ENCODE measurements around the gene B3GAT2. TPM values are rescaled to one million over a fixed set of nuclear protein-coding genes. Genes with fewer than 3 reads are reported as not detected.

Gene B3GAT2
- total and polyA plus RNA-seq, 12 donors, result 0.05 to 0.10 TPM; not detected in 10

DNA sequence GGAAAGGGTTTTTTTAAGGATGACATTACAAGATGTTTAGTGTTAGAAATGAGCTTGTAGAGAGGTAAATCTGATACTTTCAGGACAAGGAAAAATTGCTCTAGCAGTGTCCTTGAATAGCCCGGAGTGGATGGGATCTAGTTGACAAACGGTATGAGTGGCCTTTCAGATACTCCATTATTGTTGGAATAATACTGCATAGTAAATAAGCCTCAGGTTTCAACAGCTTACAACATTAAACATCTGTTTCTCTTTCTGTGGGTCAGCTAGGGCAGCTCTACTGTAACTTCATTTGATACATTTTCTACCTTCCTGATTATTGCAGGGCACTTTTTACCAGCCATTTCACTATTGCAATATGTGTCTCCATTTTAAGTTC lies 118.0 kb downstream of the B3GAT2 start:
- Histone ChIP-seq H3K27me3 (no peaks in the 10 kb centered on the region), H3K4me3 (no peak overlapping the region), H3K4me1 (peaks cover 0 to 11% (median 0%) of the 10 kb centered on the region in 9 donors), H3K36me3 (peaks cover 0 to 10% (median 0%) of the 10 kb centered on the region in 9 donors), H3K9me3 (no peaks in the 10 kb centered on the region), H3K27ac (no peak overlapping the region)
- WGBS, 2 donors, result 49 to 62% methylated on average over 2 of the region's 2 CpGs
- TF ChIP-seq, protein P1, sequence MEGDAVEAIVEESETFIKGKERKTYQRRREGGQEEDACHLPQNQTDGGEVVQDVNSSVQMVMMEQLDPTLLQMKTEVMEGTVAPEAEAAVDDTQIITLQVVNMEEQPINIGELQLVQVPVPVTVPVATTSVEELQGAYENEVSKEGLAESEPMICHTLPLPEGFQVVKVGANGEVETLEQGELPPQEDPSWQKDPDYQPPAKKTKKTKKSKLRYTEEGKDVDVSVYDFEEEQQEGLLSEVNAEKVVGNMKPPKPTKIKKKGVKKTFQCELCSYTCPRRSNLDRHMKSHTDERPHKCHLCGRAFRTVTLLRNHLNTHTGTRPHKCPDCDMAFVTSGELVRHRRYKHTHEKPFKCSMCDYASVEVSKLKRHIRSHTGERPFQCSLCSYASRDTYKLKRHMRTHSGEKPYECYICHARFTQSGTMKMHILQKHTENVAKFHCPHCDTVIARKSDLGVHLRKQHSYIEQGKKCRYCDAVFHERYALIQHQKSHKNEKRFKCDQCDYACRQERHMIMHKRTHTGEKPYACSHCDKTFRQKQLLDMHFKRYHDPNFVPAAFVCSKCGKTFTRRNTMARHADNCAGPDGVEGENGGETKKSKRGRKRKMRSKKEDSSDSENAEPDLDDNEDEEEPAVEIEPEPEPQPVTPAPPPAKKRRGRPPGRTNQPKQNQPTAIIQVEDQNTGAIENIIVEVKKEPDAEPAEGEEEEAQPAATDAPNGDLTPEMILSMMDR (IDR thresholded peaks at IDR 0.05), result no peak
- DNase-seq (no peak), ATAC-seq (no peak)
- intact Hi-C loops (cut with DNase I), result no loop called here

DNA sequence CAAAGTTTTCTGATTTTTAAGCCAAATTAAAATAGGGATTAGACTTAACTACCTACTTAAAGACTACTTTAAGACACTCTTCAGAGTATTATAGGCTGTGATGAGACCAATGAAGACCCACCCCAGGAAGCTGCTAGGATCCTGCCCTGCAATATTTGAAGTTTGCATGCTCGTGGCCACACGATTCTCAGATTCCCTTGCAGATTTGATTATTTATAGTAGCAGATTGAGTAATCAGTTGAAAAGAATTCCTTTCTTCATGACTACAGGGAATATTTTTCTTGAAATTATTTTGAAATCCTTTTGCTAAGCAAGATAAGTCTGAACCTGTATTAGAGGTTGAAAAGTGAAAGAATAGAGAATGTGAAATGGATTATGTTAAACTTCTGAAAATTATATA lies 122.3 kb downstream of the B3GAT2 start:
- Histone ChIP-seq H3K4me1 (peaks cover 0 to 11% (median 0%) of the 10 kb centered on the region in 9 donors), H3K9me3 (peaks cover 0 to 11% (median 0%) of the 10 kb centered on the region in 11 donors), H3K4me3 (no peak overlapping the region), H3K36me3 (peaks cover 0 to 10% (median 0%) of the 10 kb centered on the region in 9 donors), H3K27me3 (no peaks in the 10 kb centered on the region), H3K27ac (no peak overlapping the region)
- TF ChIP-seq, protein P1 (IDR thresholded peaks at IDR 0.05), result no peak
- 47 to 50% methylated on average over 2 of the region's 2 CpGs for WGBS, 2 donors
- DNase-seq, result no peak
- ATAC-seq, result no peak
- intact Hi-C loops (cut with DNase I), result no loop called here

DNA sequence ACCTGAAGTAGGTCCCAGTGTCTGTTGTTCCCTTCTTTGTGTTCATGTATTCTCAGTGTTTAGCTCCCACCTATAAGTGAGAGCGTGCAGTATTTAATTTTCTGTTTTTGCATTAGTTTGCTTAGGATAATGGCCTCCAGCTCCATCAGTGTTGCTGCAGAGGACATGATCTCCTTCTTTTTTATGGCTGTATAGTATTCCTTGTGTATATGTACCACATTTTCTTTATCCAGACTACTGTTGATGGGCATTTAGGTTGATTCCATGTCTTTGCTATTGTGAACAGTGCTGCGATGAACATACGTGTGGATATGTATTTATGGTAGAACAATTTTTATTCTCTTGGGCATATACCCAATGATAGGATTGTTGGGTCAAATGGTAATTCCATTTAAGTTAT lies 125.4 kb downstream of the B3GAT2 start:
- Histone ChIP-seq H3K9me3 (peaks cover 0 to 11% (median 0%) of the 10 kb centered on the region in 11 donors), H3K27me3 (no peaks in the 10 kb centered on the region), H3K36me3 (no peaks in the 10 kb centered on the region), H3K4me3 (no peak overlapping the region), H3K27ac (no peak overlapping the region), H3K4me1 (peaks cover 0 to 11% (median 0%) of the 10 kb centered on the region in 9 donors)
- TF ChIP-seq, protein P1 (IDR thresholded peaks at IDR 0.05), result no peak
- 98 to 100% methylated on average over 3 of the region's 3 CpGs for WGBS, 2 donors
- no peak for ATAC-seq
- intact Hi-C loops (cut with DNase I), result no loop called here
- no peak for DNase-seq

DNA sequence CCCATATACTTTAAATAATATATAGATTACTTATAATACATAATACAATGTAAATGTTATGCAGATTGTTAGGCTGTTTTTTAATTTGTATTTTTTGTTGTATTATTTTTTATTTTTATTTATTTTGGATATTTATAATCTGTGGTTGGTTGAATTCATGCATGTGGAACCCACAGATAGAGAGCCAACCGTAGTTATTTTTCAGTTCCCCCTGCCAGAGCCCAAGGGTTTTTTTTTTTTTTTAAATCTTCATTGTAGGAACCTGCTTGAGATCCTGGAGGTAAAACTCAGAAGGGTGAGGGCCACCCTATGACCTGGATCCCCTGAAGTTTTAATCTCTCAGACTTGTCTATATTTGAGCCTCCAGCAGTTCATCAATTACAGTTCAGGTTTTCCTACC lies 133.2 kb downstream of the B3GAT2 start:
- WGBS, 2 donors, result 90 to 92% methylated on average over 1 of the region's 1 CpG
- intact Hi-C loops (cut with DNase I), result no loop called here
- TF ChIP-seq, protein P1 (IDR thresholded peaks at IDR 0.05), result no peak
- Histone ChIP-seq H3K4me3 (no peak overlapping the region), H3K27me3 (no peaks in the 10 kb centered on the region), H3K27ac (no peak overlapping the region), H3K36me3 (no peaks in the 10 kb centered on the region), H3K9me3 (peaks cover 0 to 15% (median 0%) of the 10 kb centered on the region in 11 donors), H3K4me1 (peaks cover 0 to 6% (median 0%) of the 10 kb centered on the region in 9 donors)
- DNase-seq, result no peak
- ATAC-seq, result no peak

Measured in heart right ventricle (tissue), 16 donors.